DOHH2 (cell line): ENCODE data around the gene WNT3A.

Source experiments
- EZH2phosphoT487 ChIP-seq: fragments of 200-600 bp; sonication (generic); IDR thresholded peaks from 2 replicates; pipeline ENCODE4 v1.6.1; 2017; ENCODE audit warnings: borderline replicate concordance, mild to moderate bottlenecking, antibody characterized with exemption, low read length, moderate library complexity, mixed read lengths
- TF ChIP-seq, protein P1 (sequence below): fragments of 200-600 bp; sonication (generic); IDR thresholded peaks from one replicate; pipeline ENCODE4 v1.5.1; 2014; ENCODE audit warnings: antibody characterized with exemption, mild to moderate bottlenecking, low read depth, low read length; ENCODE audit not compliant: poor library complexity, severe bottlenecking

DNA sequence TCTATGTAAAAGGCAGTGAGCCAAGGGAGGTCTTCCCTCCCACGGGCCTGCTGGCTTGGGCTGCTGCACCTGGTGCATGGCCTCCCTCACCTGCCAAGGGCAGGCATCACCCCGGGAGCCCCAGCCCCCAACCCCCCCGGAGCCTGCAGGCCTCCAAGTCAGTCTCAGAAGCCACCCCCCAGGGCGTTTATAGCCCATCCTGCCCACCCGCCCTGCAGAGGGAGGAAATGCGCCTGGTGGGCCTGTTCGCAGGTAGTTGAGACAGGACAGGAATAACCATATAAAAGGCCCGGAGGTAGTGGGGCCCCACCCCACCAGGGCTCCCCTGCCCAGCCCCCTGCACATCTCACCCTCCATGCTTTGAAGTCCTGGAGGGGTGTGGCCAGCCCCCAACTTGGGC, 57.5 kb downstream of the WNT3A start:
- TF ChIP-seq, protein P1, sequence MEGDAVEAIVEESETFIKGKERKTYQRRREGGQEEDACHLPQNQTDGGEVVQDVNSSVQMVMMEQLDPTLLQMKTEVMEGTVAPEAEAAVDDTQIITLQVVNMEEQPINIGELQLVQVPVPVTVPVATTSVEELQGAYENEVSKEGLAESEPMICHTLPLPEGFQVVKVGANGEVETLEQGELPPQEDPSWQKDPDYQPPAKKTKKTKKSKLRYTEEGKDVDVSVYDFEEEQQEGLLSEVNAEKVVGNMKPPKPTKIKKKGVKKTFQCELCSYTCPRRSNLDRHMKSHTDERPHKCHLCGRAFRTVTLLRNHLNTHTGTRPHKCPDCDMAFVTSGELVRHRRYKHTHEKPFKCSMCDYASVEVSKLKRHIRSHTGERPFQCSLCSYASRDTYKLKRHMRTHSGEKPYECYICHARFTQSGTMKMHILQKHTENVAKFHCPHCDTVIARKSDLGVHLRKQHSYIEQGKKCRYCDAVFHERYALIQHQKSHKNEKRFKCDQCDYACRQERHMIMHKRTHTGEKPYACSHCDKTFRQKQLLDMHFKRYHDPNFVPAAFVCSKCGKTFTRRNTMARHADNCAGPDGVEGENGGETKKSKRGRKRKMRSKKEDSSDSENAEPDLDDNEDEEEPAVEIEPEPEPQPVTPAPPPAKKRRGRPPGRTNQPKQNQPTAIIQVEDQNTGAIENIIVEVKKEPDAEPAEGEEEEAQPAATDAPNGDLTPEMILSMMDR, result no peak
- TF ChIP-seq EZH2phosphoT487, result no peak
